Caco-2 (cell line): Measurements from ENCODE around the gene ANGPTL8. TPM values are rescaled to one million over a fixed set of nuclear protein-coding genes. Genes with fewer than 3 reads are reported as not detected.

Source experiments
- BruUV-seq: library from RNA; stranded (reverse); fragments of 400-500 nt; replicated peaks from 2 replicates; lab custom pipeline; 2021; lab: Mats Ljungman, UMichigan
- CTCF ChIA-PET: fragments of 300-600 bp; sonication (Branson Sonifier 250); formaldehyde crosslinking; loops from one replicate; lab custom pipeline; 2022; ENCODE audit warnings: antibody characterized with exemption; lab: Charles Lee
- POLR2A ChIA-PET: fragments of 300-600 bp; sonication (Branson Sonifier 250); formaldehyde crosslinking; loops from one replicate; lab custom pipeline; 2022; ENCODE audit warnings: antibody characterized with exemption; lab: Charles Lee
- DNase-seq, 2 experiments: peaks; one replicate each; pipeline versions ENCODE4 v3.0.0 to v3.0.0-alpha.2; 2020 to 2022
- H3K27me3 ChIP-seq: replicated peaks from 2 replicates; pipeline ENCODE4 v1.6.0; 2011; ENCODE audit warnings: low read length; ENCODE audit not compliant: control insufficient read depth, insufficient read depth
- H3K36me3 ChIP-seq: 2 replicates; pipeline ENCODE4 v1.5.1; 2011; ENCODE audit warnings: low read length; ENCODE audit not compliant: control insufficient read depth, insufficient read depth
- H3K4me1 ChIP-seq: fragments of 250-450 bp; sonication (Bioruptor Pico); 2 replicates; pipeline ENCODE4 v1.5.1; 2020; ENCODE audit warnings: mild to moderate bottlenecking
- H3K4me3 ChIP-seq: 2 replicates; pipeline ENCODE4 v1.5.1; 2011; ENCODE audit warnings: low read depth, mild to moderate bottlenecking, control low read depth, low read length
- H3K9me3 ChIP-seq: fragments of 250-450 bp; sonication (Bioruptor Pico); 2 replicates; pipeline ENCODE4 v1.5.1; 2020; ENCODE audit warnings: mild to moderate bottlenecking, moderate library complexity
- H3K27ac Mint-ChIP-seq: one replicate; pipeline ENCODE4 v1.8.0; 2022; ENCODE audit warnings: mixed read lengths; ENCODE audit not compliant: unreplicated experiment
- H3K27me3 Mint-ChIP-seq: one replicate; pipeline ENCODE4 v1.8.0; 2022; ENCODE audit warnings: mixed read lengths; ENCODE audit not compliant: insufficient read depth, unreplicated experiment
- H3K36me3 Mint-ChIP-seq: one replicate; pipeline ENCODE4 v1.8.0; 2022; ENCODE audit warnings: mild to moderate bottlenecking, mixed read lengths; ENCODE audit not compliant: insufficient read depth, unreplicated experiment
- H3K4me1 Mint-ChIP-seq: one replicate; pipeline ENCODE4 v1.8.0; 2022; ENCODE audit warnings: low read depth, mixed read lengths; ENCODE audit not compliant: unreplicated experiment
- H3K4me3 Mint-ChIP-seq: one replicate; pipeline ENCODE4 v1.8.0; 2022; ENCODE audit warnings: mild to moderate bottlenecking, moderate library complexity, mixed read lengths; ENCODE audit not compliant: unreplicated experiment
- H3K9me3 Mint-ChIP-seq: one replicate; pipeline ENCODE4 v1.8.0; 2022; ENCODE audit warnings: mixed read lengths; ENCODE audit not compliant: unreplicated experiment
- CTCF ChIP-seq, 2 experiments: fragments of 200-600 bp in 1 of 2; IDR thresholded peaks; 1 replicate in 1 of 2; 2 replicates in 1 of 2; pipeline versions ENCODE4 v1.5.1 to v1.8.0; 2011 to 2022; ENCODE audit warnings: antibody characterized with exemption in 1 of 2, control low read depth in 1 of 2, inconsistent platforms in 1 of 2, low read depth in 1 of 2, low read length in 1 of 2, mild to moderate bottlenecking in 1 of 2, moderate library complexity in 1 of 2; ENCODE audit not compliant: insufficient read depth in 1 of 2, severe bottlenecking in 1 of 2, unreplicated experiment in 1 of 2
- intact Hi-C: fragments of 100-400 bp; cut with micrococcal nuclease; formaldehyde crosslinking; loops from one replicate; pipeline ENCODE4 v1.10.0; 2022; ENCODE audit not compliant: unreplicated experiment
- total RNA-seq: library from RNA; stranded (reverse); gene quantifications from 2 replicates; pipeline ENCODE4 v1.2.3, GENCODE V29; 2022

The ANGPTL8 gene
- total RNA-seq, 1 experiment from 2014 or later, result not detected

GRCh38 chr19:11279505-11280236 is 40.3 kb downstream of the ANGPTL8 start:
- intact Hi-C loops, result no loop called here
- no peak overlapping the region for H3K4me3 ChIP-seq
- H3K9me3 ChIP-seq, result no peaks in the 10 kb centered on the region
- Mint-ChIP-seq H3K9me3 (no peaks in the 10 kb centered on the region), H3K36me3 (peaks cover 6% of the 10 kb centered on the region), H3K4me1 (peaks cover 20% of the 10 kb centered on the region), H3K27ac (no peak overlapping the region), H3K27me3 (no peaks in the 10 kb centered on the region), H3K4me3 (no peak overlapping the region)
- H3K36me3 ChIP-seq, result no peaks in the 10 kb centered on the region
- CTCF ChIA-PET, result interaction anchor here (0.8 to 1.5 kb wide), 2 partner anchors 14 to 103 kb away, joined by 3 to 10 read pairs; no protein-coding TSS in a partner anchor
- no TSS peak for BruUV-seq
- H3K27me3 ChIP-seq, result no peaks in the 10 kb centered on the region
- peaks cover 17% of the 10 kb centered on the region for H3K4me1 ChIP-seq
- POLR2A ChIA-PET, result interaction anchor here (0.7 kb wide), 1 partner anchor 1220 kb away, joined by 7 read pairs; no protein-coding TSS in a partner anchor
- TF ChIP-seq CTCF (IDR thresholded peaks at IDR 0.05; ENCODE audit: insufficient read depth in 1 of 2, low read depth in 1 of 2, low read length in 1 of 2, severe bottlenecking in 1 of 2, unreplicated experiment in 1 of 2), result no peak
- DNase-seq, result no peak

- Histone ChIP-seq H3K9me3 (no peaks in the 10 kb centered on the region), H3K4me1 (0 out of 2 replicates have a peak, but pooled peaks cover 7% of the 10 kb centered on the region), H3K36me3 (no peaks in the 10 kb centered on the region), H3K4me3 (no peak overlapping the region), H3K27me3 (no peaks in the 10 kb centered on the region)
- Mint-ChIP-seq H3K4me3 (no peak overlapping the region), H3K27ac (no peak overlapping the region), H3K9me3 (no peaks in the 10 kb centered on the region), H3K36me3 (no peaks in the 10 kb centered on the region), H3K4me1 (peaks cover 13% of the 10 kb centered on the region), H3K27me3 (no peaks in the 10 kb centered on the region)
- ChIA-PET CTCF (no interaction called here), POLR2A (no interaction called here)
- intact Hi-C loops, result no loop called here
- DNase-seq, result no peak
- TF ChIP-seq CTCF (IDR thresholded peaks at IDR 0.05; ENCODE audit: insufficient read depth in 1 of 2, low read depth in 1 of 2, low read length in 1 of 2, severe bottlenecking in 1 of 2, unreplicated experiment in 1 of 2), result no peak
- no TSS peak for BruUV-seq
Measured at GRCh38 chr19:11281356-11282049, 42.1 kb downstream of the ANGPTL8 start.

GRCh38 chr19:11284515-11284914 is 45.1 kb downstream of the ANGPTL8 start:
- BruUV-seq, result no TSS peak
- Mint-ChIP-seq H3K27ac (no peak overlapping the region), H3K36me3 (no peaks in the 10 kb centered on the region), H3K4me1 (peaks cover 4% of the 10 kb centered on the region), H3K4me3 (no peak overlapping the region), H3K9me3 (no peaks in the 10 kb centered on the region), H3K27me3 (no peaks in the 10 kb centered on the region)
- no peaks in the 10 kb centered on the region for H3K4me1 ChIP-seq
- no peak for DNase-seq
- H3K4me3 ChIP-seq, result no peak overlapping the region
- ChIA-PET CTCF (no interaction called here), POLR2A (interaction anchor here (0.5 kb wide), 1 partner anchor 41 kb away, joined by 9 read pairs; no protein-coding TSS in a partner anchor)
- no peaks in the 10 kb centered on the region for H3K9me3 ChIP-seq
- H3K27me3 ChIP-seq, result no peaks in the 10 kb centered on the region
- intact Hi-C loops, result no loop called here
- no peak for TF ChIP-seq CTCF (IDR thresholded peaks at IDR 0.05; ENCODE audit: insufficient read depth in 1 of 2, low read depth in 1 of 2, low read length in 1 of 2, severe bottlenecking in 1 of 2, unreplicated experiment in 1 of 2)
- H3K36me3 ChIP-seq, result no peaks in the 10 kb centered on the region
